22Rv1 (cell line): Measurements from ENCODE around the gene NEDD4L.

Source experiments
- CTCF ChIP-seq: fragments of 450-650 bp; IDR thresholded peaks from 2 replicates; pipeline ENCODE4 v1.5.1; 2017; ENCODE audit warnings: mild to moderate bottlenecking
- ZFX ChIP-seq: fragments of 450-650 bp; IDR thresholded peaks from 2 replicates; pipeline ENCODE4 v1.6.1; 2017; ENCODE audit warnings: antibody characterized with exemption, borderline replicate concordance

GRCh38 chr18:58334061-58334460 is 290.0 kb downstream of the NEDD4L start:
- TF ChIP-seq CTCF (no peak), ZFX (no peak)
